Dendritic cell treated with granulocyte-macrophage colony-stimulating factor and Interleukin-4, amounts not matched to agents 40 ng/mL and 50 ng/mL, for 4 days (primary cell): ENCODE data around the gene NDUFB8.

Experiments
- H3K27ac Mint-ChIP-seq: one replicate; pipeline ENCODE4 v1.8.0; 2022; ENCODE audit warnings: mild to moderate bottlenecking, mixed read lengths
- H3K27me3 Mint-ChIP-seq: one replicate; pipeline ENCODE4 v1.8.0; 2022; ENCODE audit warnings: mild to moderate bottlenecking, mixed read lengths
- H3K36me3 Mint-ChIP-seq: one replicate; pipeline ENCODE4 v1.8.0; 2022; ENCODE audit warnings: low read depth, mixed read lengths
- H3K4me1 Mint-ChIP-seq: one replicate; pipeline ENCODE4 v1.8.0; 2022; ENCODE audit warnings: low read depth, mixed read lengths
- H3K4me3 Mint-ChIP-seq: one replicate; pipeline ENCODE4 v1.8.0; 2022; ENCODE audit warnings: mild to moderate bottlenecking, moderate library complexity, mixed read lengths
- H3K9me3 Mint-ChIP-seq: one replicate; pipeline ENCODE4 v1.8.0; 2022; ENCODE audit warnings: mixed read lengths
- intact Hi-C: fragments of 100-400 bp; cut with micrococcal nuclease; formaldehyde crosslinking; loops from one replicate; pipeline ENCODE4 v1.15.0; 2022

NDUFB8 gene

GRCh38 chr10:100562008-100562672, 32.5 kb upstream of the NDUFB8 start:
- Mint-ChIP-seq H3K4me1 (peaks cover 18% of the 10 kb centered on the region), H3K9me3 (no peaks in the 10 kb centered on the region), H3K36me3 (peaks cover 24% of the 10 kb centered on the region), H3K4me3 (peak overlapping the region; percentile 41), H3K27ac (no peak overlapping the region), H3K27me3 (peaks cover 53% of the 10 kb centered on the region)
- intact Hi-C loops: loop anchor here (1.0 to 5.0 kb wide), 2 partner anchors 181 to 310 kb away; no protein-coding TSS in a partner anchor

GRCh38 chr10:100561005-100561404, 31.3 kb upstream of the NDUFB8 start:
- no peak overlapping the region for H3K4me3 Mint-ChIP-seq
- peaks cover 23% of the 10 kb centered on the region for H3K4me1 Mint-ChIP-seq
- H3K27ac Mint-ChIP-seq: no peak overlapping the region
- no peaks in the 10 kb centered on the region for H3K9me3 Mint-ChIP-seq
- H3K27me3 Mint-ChIP-seq: peaks cover 53% of the 10 kb centered on the region
- peaks cover 36% of the 10 kb centered on the region for H3K36me3 Mint-ChIP-seq
- intact Hi-C loops: loop anchor here (5.0 kb wide), 1 partner anchor 311 kb away; no protein-coding TSS in a partner anchor

GRCh38 chr10:100560248-100560647, 30.6 kb upstream of the NDUFB8 start:
- Mint-ChIP-seq H3K4me1 (peaks cover 23% of the 10 kb centered on the region), H3K27me3 (peaks cover 49% of the 10 kb centered on the region), H3K9me3 (no peaks in the 10 kb centered on the region), H3K4me3 (no peak overlapping the region), H3K36me3 (peaks cover 42% of the 10 kb centered on the region), H3K27ac (no peak overlapping the region)
- intact Hi-C loops: loop anchor here (5.0 kb wide), 1 partner anchor 312 kb away; no protein-coding TSS in a partner anchor

GRCh38 chr10:100554902-100555301, 25.2 kb upstream of the NDUFB8 start:
- Mint-ChIP-seq H3K4me1 (peaks cover 43% of the 10 kb centered on the region), H3K27ac (no peak overlapping the region), H3K36me3 (peaks cover 60% of the 10 kb centered on the region), H3K4me3 (no peak overlapping the region), H3K27me3 (no peaks in the 10 kb centered on the region), H3K9me3 (no peaks in the 10 kb centered on the region)
- intact Hi-C loops: no loop called here

- Mint-ChIP-seq H3K27me3 (no peaks in the 10 kb centered on the region), H3K4me1 (peaks cover 43% of the 10 kb centered on the region), H3K36me3 (peaks cover 69% of the 10 kb centered on the region), H3K27ac (no peak overlapping the region), H3K4me3 (no peak overlapping the region), H3K9me3 (no peaks in the 10 kb centered on the region)
- intact Hi-C loops: no loop called here
Measured at GRCh38 chr10:100553929-100554328, 24.3 kb upstream of the NDUFB8 start.

GRCh38 chr10:100551738-100552137, 22.1 kb upstream of the NDUFB8 start:
- H3K27ac Mint-ChIP-seq: no peak overlapping the region
- peaks cover 73% of the 10 kb centered on the region for H3K36me3 Mint-ChIP-seq
- no peak overlapping the region for H3K4me3 Mint-ChIP-seq
- intact Hi-C loops: no loop called here
- H3K4me1 Mint-ChIP-seq: peaks cover 39% of the 10 kb centered on the region
- no peaks in the 10 kb centered on the region for H3K9me3 Mint-ChIP-seq
- H3K27me3 Mint-ChIP-seq: no peaks in the 10 kb centered on the region

- Mint-ChIP-seq H3K36me3 (peaks cover 73% of the 10 kb centered on the region), H3K9me3 (no peaks in the 10 kb centered on the region), H3K27me3 (no peaks in the 10 kb centered on the region), H3K27ac (no peak overlapping the region), H3K4me1 (peaks cover 37% of the 10 kb centered on the region), H3K4me3 (no peak overlapping the region)
- intact Hi-C loops: no loop called here
Measured at GRCh38 chr10:100551196-100551595, 21.5 kb upstream of the NDUFB8 start.

GRCh38 chr10:100544950-100545349, 15.3 kb upstream of the NDUFB8 start:
- no peak overlapping the region for H3K27ac Mint-ChIP-seq
- H3K27me3 Mint-ChIP-seq: no peaks in the 10 kb centered on the region
- no peaks in the 10 kb centered on the region for H3K9me3 Mint-ChIP-seq
- peaks cover 100% of the 10 kb centered on the region for H3K36me3 Mint-ChIP-seq
- intact Hi-C loops: no loop called here
- H3K4me1 Mint-ChIP-seq: no peaks in the 10 kb centered on the region
- no peak overlapping the region for H3K4me3 Mint-ChIP-seq

- H3K4me1 Mint-ChIP-seq: no peaks in the 10 kb centered on the region
- H3K9me3 Mint-ChIP-seq: no peaks in the 10 kb centered on the region
- intact Hi-C loops: loop anchor here (10.0 kb wide), 1 partner anchor 377 kb away; the partner anchor contains the start of gene SLF2
- H3K27ac Mint-ChIP-seq: no peak overlapping the region
- no peak overlapping the region for H3K4me3 Mint-ChIP-seq
- H3K36me3 Mint-ChIP-seq: peaks cover 53% of the 10 kb centered on the region
- H3K27me3 Mint-ChIP-seq: no peaks in the 10 kb centered on the region
Measured at GRCh38 chr10:100537475-100537874, 7.8 kb upstream of the NDUFB8 start.

- Mint-ChIP-seq H3K27me3 (no peaks in the 10 kb centered on the region), H3K27ac (no peak within 1 kb of the TSS), H3K36me3 (peaks cover 36% of the 10 kb centered on the region), H3K9me3 (no peaks in the 10 kb centered on the region), H3K4me1 (no peaks in the 10 kb centered on the region), H3K4me3 (no peak within 1 kb of the TSS)
- intact Hi-C loops: loop anchor here (10.0 kb wide), 1 partner anchor 379 kb away; the partner anchor contains the start of gene SLF2
Measured at GRCh38 chr10:100535715-100536353, 6.2 kb upstream of the NDUFB8 start, which contains the start of gene HIF1AN. TSS of gene HIF1AN (plus strand) at chr10:100535943. CDS start at chr10:100535959, 16 bp downstream.

GRCh38 chr10:100535338-100535714, 5.7 kb upstream of the NDUFB8 start:
- Mint-ChIP-seq H3K27me3 (no peaks in the 10 kb centered on the region), H3K9me3 (no peaks in the 10 kb centered on the region), H3K4me1 (peaks cover under 1% of the 10 kb centered on the region), H3K4me3 (no peak overlapping the region), H3K27ac (no peak overlapping the region), H3K36me3 (peaks cover 31% of the 10 kb centered on the region)
- intact Hi-C loops: loop anchor here (10.0 kb wide), 1 partner anchor 379 kb away; the partner anchor contains the start of gene SLF2

- no peaks in the 10 kb centered on the region for H3K27me3 Mint-ChIP-seq
- H3K27ac Mint-ChIP-seq: no peak overlapping the region
- H3K4me3 Mint-ChIP-seq: no peak overlapping the region
- H3K4me1 Mint-ChIP-seq: peaks cover 6% of the 10 kb centered on the region
- intact Hi-C loops: loop anchor here (10.0 kb wide), 1 partner anchor 380 kb away; the partner anchor contains the start of gene SLF2
- no peaks in the 10 kb centered on the region for H3K9me3 Mint-ChIP-seq
- peaks cover 27% of the 10 kb centered on the region for H3K36me3 Mint-ChIP-seq
Measured at GRCh38 chr10:100534726-100535125, 5.1 kb upstream of the NDUFB8 start.

- Mint-ChIP-seq H3K36me3 (peaks cover 25% of the 10 kb centered on the region), H3K4me3 (no peak overlapping the region), H3K4me1 (peaks cover 12% of the 10 kb centered on the region), H3K27ac (no peak overlapping the region), H3K9me3 (no peaks in the 10 kb centered on the region), H3K27me3 (no peaks in the 10 kb centered on the region)
- intact Hi-C loops: loop anchor here (10.0 kb wide), 1 partner anchor 383 kb away; the partner anchor contains the start of gene SLF2
Measured at GRCh38 chr10:100531761-100532160, 2.1 kb upstream of the NDUFB8 start.

GRCh38 chr10:100528921-100529474, 673 bp downstream of the NDUFB8 start:
- Mint-ChIP-seq H3K27ac (peak overlapping the region; percentile 94), H3K9me3 (no peaks in the 10 kb centered on the region), H3K4me1 (peaks cover 12% of the 10 kb centered on the region), H3K4me3 (peak overlapping the region; percentile 100), H3K27me3 (no peaks in the 10 kb centered on the region), H3K36me3 (peaks cover 52% of the 10 kb centered on the region)
- intact Hi-C loops: no loop called here
